GM12878 (cell line): Measurements from ENCODE around the gene ARPP21.

Experiments
- EP300 ChIP-seq, 2 experiments: fragments of 150-350 bp in 1 of 2; IDR thresholded peaks; 2 replicates each; pipeline ENCODE4 v1.6.1; 2011 to 2012; ENCODE audit warnings: low read depth in 2 of 2, low read length in 2 of 2, borderline replicate concordance in 1 of 2, improper control_type of control experiment in 1 of 2, inconsistent platforms in 1 of 2; ENCODE audit not compliant: control insufficient read depth in 1 of 2
- TF ChIP-seq, protein P1 (sequence below): IDR thresholded peaks from 2 replicates; pipeline ENCODE4 v1.6.1; 2012; ENCODE audit warnings: low read depth, low read length, improper control_type of control experiment
- TF ChIP-seq, protein P2 (sequence below), 3 experiments: IDR thresholded peaks in 2 of 3; conservative IDR thresholded peaks in 1 of 3; 2 replicates each; pipeline ENCODE4 v1.5.1; 2011; ENCODE audit warnings: low read depth in 3 of 3, low read length in 3 of 3, mild to moderate bottlenecking in 3 of 3, control low read depth in 2 of 3, moderate library complexity in 2 of 3, inconsistent platforms in 1 of 3, mixed read lengths in 1 of 3; ENCODE audit not compliant: control insufficient read depth in 2 of 3, insufficient read depth in 1 of 3; ENCODE audit errors: extremely low read depth in 1 of 3

DNA sequence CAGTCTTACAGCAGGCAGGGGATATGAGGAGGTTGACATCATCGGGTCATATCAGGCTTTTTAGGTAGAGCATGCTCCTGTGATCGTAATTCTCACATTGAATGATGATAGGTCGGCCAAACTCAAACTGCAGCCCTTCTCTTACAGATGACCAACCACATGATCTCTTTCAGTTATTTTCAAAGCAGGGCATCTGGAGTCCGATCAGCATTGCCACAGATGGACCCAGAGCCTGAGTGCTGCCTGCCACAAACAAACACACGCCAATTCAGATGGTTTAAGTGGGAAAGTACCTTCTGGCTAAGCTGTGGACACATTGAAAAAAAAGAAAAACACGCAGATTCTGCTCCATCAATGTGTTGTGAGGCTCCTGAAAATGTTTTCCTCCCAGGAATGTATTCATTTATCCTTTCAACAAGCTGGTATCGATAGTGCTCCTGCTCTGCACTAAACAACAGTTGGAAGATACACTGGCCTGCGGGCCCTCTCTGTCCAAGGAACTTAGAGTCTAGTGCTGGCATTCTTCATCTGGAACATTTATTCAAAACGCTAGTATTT lies 31.2 kb downstream of the ARPP21 start:
- TF ChIP-seq, protein P1, sequence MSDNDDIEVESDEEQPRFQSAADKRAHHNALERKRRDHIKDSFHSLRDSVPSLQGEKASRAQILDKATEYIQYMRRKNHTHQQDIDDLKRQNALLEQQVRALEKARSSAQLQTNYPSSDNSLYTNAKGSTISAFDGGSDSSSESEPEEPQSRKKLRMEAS = no peak
- no peak for TF ChIP-seq EP300 (IDR thresholded peaks at IDR 0.05; ENCODE audit: borderline replicate concordance in 1 of 2, control insufficient read depth in 1 of 2, low read depth in 2 of 2, low read length in 2 of 2)
- TF ChIP-seq, protein P2, sequence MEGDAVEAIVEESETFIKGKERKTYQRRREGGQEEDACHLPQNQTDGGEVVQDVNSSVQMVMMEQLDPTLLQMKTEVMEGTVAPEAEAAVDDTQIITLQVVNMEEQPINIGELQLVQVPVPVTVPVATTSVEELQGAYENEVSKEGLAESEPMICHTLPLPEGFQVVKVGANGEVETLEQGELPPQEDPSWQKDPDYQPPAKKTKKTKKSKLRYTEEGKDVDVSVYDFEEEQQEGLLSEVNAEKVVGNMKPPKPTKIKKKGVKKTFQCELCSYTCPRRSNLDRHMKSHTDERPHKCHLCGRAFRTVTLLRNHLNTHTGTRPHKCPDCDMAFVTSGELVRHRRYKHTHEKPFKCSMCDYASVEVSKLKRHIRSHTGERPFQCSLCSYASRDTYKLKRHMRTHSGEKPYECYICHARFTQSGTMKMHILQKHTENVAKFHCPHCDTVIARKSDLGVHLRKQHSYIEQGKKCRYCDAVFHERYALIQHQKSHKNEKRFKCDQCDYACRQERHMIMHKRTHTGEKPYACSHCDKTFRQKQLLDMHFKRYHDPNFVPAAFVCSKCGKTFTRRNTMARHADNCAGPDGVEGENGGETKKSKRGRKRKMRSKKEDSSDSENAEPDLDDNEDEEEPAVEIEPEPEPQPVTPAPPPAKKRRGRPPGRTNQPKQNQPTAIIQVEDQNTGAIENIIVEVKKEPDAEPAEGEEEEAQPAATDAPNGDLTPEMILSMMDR (IDR thresholded peaks at IDR 0.05 in 2 of 3, conservative IDR thresholded peaks at IDR 0.05 in 1 of 3; ENCODE audit: control insufficient read depth in 2 of 3, extremely low read depth in 1 of 3, insufficient read depth in 1 of 3, low read depth in 3 of 3, low read length in 3 of 3) = no peak
